HG03095 (cell line): ENCODE results near the gene FAM131A.

Experiments
- ATAC-seq: cut with Tn5 transposase; IDR thresholded peaks from one replicate; pipeline ENCODE4 v1.9.1; 2021; ENCODE audit warnings: moderate library complexity; ENCODE audit not compliant: unreplicated experiment

The FAM131A gene

GRCh38 chr3:184355261-184356040, 18.1 kb downstream of the FAM131A start:
- ATAC-seq: no peak

GRCh38 chr3:184357248-184358123, 20.1 kb downstream of the FAM131A start:
- ATAC-seq: no peak

- no peak for ATAC-seq
Observed at GRCh38 chr3:184358124-184358767, 20.8 kb downstream of the FAM131A start.

- ATAC-seq: no peak
Observed at GRCh38 chr3:184358921-184359350, 21.5 kb downstream of the FAM131A start.

GRCh38 chr3:184359610-184360009, 22.2 kb downstream of the FAM131A start:
- ATAC-seq: no peak

- no peak for ATAC-seq
Observed at GRCh38 chr3:184360070-184360928, 22.9 kb downstream of the FAM131A start.

- ATAC-seq: peak; percentile 0
Observed at GRCh38 chr3:184360929-184361531, 23.6 kb downstream of the FAM131A start.

GRCh38 chr3:184361532-184361931, 24.1 kb downstream of the FAM131A start, which contains the start of the genes CLCN2 and POLR2H:
CLCN2 (minus strand) TSS chr3:184361605; CDS start chr3:184361479, 126 bp downstream.
POLR2H (plus strand) TSS chr3:184361710; CDS start chr3:184363493, 1,783 bp downstream.
- ATAC-seq: peak; percentile 40

- no peak for ATAC-seq
Observed at GRCh38 chr3:184361932-184362667, 24.7 kb downstream of the FAM131A start.

- peak; percentile 85 for ATAC-seq
Observed at GRCh38 chr3:184362668-184363546, 25.5 kb downstream of the FAM131A start.

GRCh38 chr3:184366619-184367289, 29.4 kb downstream of the FAM131A start:
- ATAC-seq: no peak

GRCh38 chr3:184368116-184368515, 30.7 kb downstream of the FAM131A start:
- ATAC-seq: no peak

- ATAC-seq: no peak
Observed at GRCh38 chr3:184368586-184369183, 31.3 kb downstream of the FAM131A start.

- peak; percentile 75 for ATAC-seq
Observed at GRCh38 chr3:184371570-184372018, 34.2 kb downstream of the FAM131A start.

GRCh38 chr3:184372296-184372821, 35.0 kb downstream of the FAM131A start:
- no peak for ATAC-seq

- no peak for ATAC-seq
Observed at GRCh38 chr3:184372911-184373310, 35.5 kb downstream of the FAM131A start.

- no peak for ATAC-seq
Observed at GRCh38 chr3:184373422-184373821, 36.0 kb downstream of the FAM131A start.
